NT2/D1 (cell line): Measurements from ENCODE around the gene PIK3R4.

ENCODE experiments used
- DNase-seq: peaks from one replicate; pipeline ENCODE4 v3.0.0-alpha.2; 2011; ENCODE audit warnings: low read depth, low spot score
- H3K27me3 ChIP-seq: 2 replicates; pipeline ENCODE4 v1.6.0; 2011; ENCODE audit warnings: mild to moderate bottlenecking; ENCODE audit not compliant: insufficient read length, insufficient read depth
- H3K36me3 ChIP-seq: 2 replicates; pipeline ENCODE4 v1.6.1; 2011; ENCODE audit warnings: mild to moderate bottlenecking, low read length, mixed read lengths; ENCODE audit not compliant: insufficient read depth, insufficient read length
- H3K4me1 ChIP-seq: 2 replicates; pipeline ENCODE4 v1.5.1; 2011; ENCODE audit not compliant: insufficient read depth, insufficient read length
- H3K4me3 ChIP-seq: 2 replicates; pipeline ENCODE4 v1.5.1; 2011; ENCODE audit warnings: low read depth; ENCODE audit not compliant: insufficient read length
- H3K9ac ChIP-seq: 2 replicates; pipeline ENCODE4 v1.6.0; 2011; ENCODE audit warnings: low read depth; ENCODE audit not compliant: insufficient read length
- H3K9me3 ChIP-seq: 2 replicates; pipeline ENCODE4 v1.5.1; 2011; ENCODE audit warnings: mild to moderate bottlenecking, low read length; ENCODE audit not compliant: insufficient read depth
- SUZ12 ChIP-seq: IDR thresholded peaks from 2 replicates; pipeline ENCODE4 v1.6.1; 2011; ENCODE audit not compliant: insufficient read length, insufficient read depth; ENCODE audit errors: extremely low read depth
- YY1 ChIP-seq: IDR thresholded peaks from 2 replicates; pipeline ENCODE4 v1.6.1; 2011; ENCODE audit not compliant: insufficient read length, insufficient read depth
- ZNF274 ChIP-seq: IDR thresholded peaks from 2 replicates; pipeline ENCODE4 v1.6.1; 2011; ENCODE audit warnings: mild to moderate bottlenecking, low read depth, low read length

PIK3R4 gene

DNA sequence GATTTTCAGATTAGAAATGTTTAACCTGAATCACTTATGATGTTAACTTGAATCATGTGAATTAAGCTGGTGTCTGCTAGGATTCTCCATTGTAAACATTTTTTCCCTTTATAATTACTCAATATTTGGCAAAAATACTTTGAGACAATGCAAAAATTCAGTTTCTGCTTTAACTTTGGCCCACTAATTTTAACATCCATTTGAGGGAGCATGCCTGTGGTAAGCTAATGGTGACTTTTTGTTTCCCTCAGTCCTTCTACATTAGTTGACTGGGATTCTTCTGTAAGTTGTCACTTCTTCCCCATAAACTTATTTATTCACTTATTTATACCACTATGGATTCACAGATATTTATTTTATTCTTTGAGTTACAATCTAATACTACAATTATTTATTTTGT, 59.3 kb downstream of the PIK3R4 start:
- peaks cover 64% of the 10 kb centered on the region for H3K36me3 ChIP-seq
- H3K4me1 ChIP-seq = no peaks in the 10 kb centered on the region
- H3K4me3 ChIP-seq = no peak overlapping the region
- H3K27me3 ChIP-seq = no peaks in the 10 kb centered on the region
- TF ChIP-seq SUZ12 (no peak), YY1 (no peak), ZNF274 (no peak)
- no peak for DNase-seq
- H3K9ac ChIP-seq = no peak overlapping the region
- H3K9me3 ChIP-seq = no peaks in the 10 kb centered on the region

DNA sequence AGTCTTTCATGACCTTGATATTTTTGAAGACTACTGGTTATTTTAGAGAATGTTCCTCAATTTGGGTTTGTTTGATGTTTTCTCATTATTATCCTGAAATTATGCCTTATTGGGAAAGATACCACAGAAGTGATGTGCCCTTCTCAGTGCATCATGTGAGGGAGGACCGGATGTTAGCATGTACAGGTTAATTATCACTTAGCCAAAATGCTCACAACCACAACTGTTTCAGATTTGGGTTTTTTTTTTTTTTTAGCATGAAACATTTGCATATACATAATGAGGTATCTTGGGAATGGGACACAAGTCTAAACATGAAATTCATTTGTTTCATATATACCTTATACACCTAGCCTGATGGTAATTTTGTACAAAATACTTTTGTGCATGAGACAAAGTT, 59.8 kb downstream of the PIK3R4 start:
- DNase-seq = no peak
- peaks cover 69% of the 10 kb centered on the region for H3K36me3 ChIP-seq

DNA sequence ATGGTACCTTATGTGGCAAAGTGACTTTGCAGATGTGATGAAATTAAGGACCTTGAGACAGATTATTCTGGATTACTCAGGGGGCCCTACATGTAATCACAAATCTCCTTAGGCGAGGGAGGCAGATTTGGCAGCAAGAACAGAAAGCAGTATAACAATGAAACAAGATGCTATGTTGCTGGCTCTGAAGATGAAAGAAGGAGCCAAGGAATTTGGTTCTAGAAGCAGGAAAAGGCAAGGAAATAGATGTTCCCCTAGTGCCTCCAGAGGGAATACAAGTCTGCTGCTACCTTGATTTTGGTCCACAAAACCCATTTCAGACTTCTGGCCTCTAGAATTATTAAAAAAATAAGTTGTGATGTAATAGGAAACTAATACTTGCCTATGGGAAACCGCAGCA, 64.5 kb downstream of the PIK3R4 start:
- TF ChIP-seq ZNF274 (no peak), SUZ12 (no peak), YY1 (no peak)
- Histone ChIP-seq H3K36me3 (peaks cover 68% of the 10 kb centered on the region), H3K27me3 (no peaks in the 10 kb centered on the region), H3K4me1 (no peaks in the 10 kb centered on the region), H3K9me3 (no peaks in the 10 kb centered on the region), H3K4me3 (no peak overlapping the region), H3K9ac (no peak overlapping the region)
- DNase-seq = no peak

More for the DNA sequence above, 59.8 kb downstream of the PIK3R4 start:
- Histone ChIP-seq H3K4me1 (no peaks in the 10 kb centered on the region), H3K4me3 (no peak overlapping the region), H3K9me3 (no peaks in the 10 kb centered on the region), H3K9ac (no peak overlapping the region), H3K27me3 (no peaks in the 10 kb centered on the region)
- TF ChIP-seq YY1 (no peak), ZNF274 (no peak), SUZ12 (no peak)

- Histone ChIP-seq H3K4me3 (no peak overlapping the region), H3K4me1 (no peaks in the 10 kb centered on the region), H3K36me3 (peaks cover 71% of the 10 kb centered on the region), H3K9ac (no peak overlapping the region), H3K27me3 (no peaks in the 10 kb centered on the region), H3K9me3 (no peaks in the 10 kb centered on the region)
- TF ChIP-seq SUZ12 (no peak), ZNF274 (no peak), YY1 (no peak)
- DNase-seq = no peak
These were observed 67.4 kb downstream of the PIK3R4 start for GRCh38 chr3:130679218-130679617.

DNA sequence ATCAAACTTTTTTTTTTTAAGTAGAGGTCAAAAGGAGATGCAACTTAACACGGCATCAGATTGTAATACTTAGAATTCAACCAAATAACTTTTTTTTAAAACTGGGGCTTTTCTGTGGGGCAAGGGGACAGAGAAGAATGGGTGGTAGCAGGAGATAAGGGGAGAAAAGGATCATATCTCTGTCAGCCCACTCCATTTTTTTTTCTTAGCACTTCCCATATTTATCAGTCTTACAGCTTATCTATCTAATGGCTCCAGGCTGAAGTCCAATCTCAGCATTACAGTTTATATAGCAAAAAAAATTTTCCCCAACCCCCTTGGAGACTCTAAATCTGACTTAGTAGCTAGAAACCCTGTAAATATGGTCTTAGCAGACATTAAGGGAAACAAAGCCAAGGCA, 69.3 kb downstream of the PIK3R4 start:
- TF ChIP-seq SUZ12 (no peak), ZNF274 (no peak), YY1 (no peak)
- H3K36me3 ChIP-seq = peaks cover 57% of the 10 kb centered on the region

GRCh38 chr3:130671545-130672312, 74.9 kb downstream of the PIK3R4 start:
- no peak for DNase-seq
- no peak for TF ChIP-seq YY1
- no peak for TF ChIP-seq ZNF274
- peaks cover 49% of the 10 kb centered on the region for H3K36me3 ChIP-seq

More for the DNA sequence above, 69.3 kb downstream of the PIK3R4 start:
- DNase-seq = no peak
- Histone ChIP-seq H3K4me3 (no peak overlapping the region), H3K4me1 (no peaks in the 10 kb centered on the region), H3K9me3 (no peaks in the 10 kb centered on the region), H3K9ac (no peak overlapping the region), H3K27me3 (no peaks in the 10 kb centered on the region)

GRCh38 chr3:130669740-130670139, 76.9 kb downstream of the PIK3R4 start:
- Histone ChIP-seq H3K36me3 (peaks cover 38% of the 10 kb centered on the region), H3K9me3 (no peaks in the 10 kb centered on the region), H3K27me3 (no peaks in the 10 kb centered on the region), H3K9ac (no peak overlapping the region), H3K4me3 (no peak overlapping the region), H3K4me1 (no peaks in the 10 kb centered on the region)
- no peak for DNase-seq
- TF ChIP-seq SUZ12 (no peak), ZNF274 (no peak), YY1 (no peak)

More at GRCh38 chr3:130671545-130672312, 74.9 kb downstream of the PIK3R4 start:
- Histone ChIP-seq H3K9me3 (no peaks in the 10 kb centered on the region), H3K4me3 (no peak overlapping the region), H3K4me1 (no peaks in the 10 kb centered on the region), H3K27me3 (no peaks in the 10 kb centered on the region), H3K9ac (no peak overlapping the region)
